Measurements from ENCODE around the gene BCL11B.

The BCL11B gene

GRCh38 chr14:99271951-99272631 is at the start of gene BCL11B:
TSS of gene BCL11B (minus strand) at chr14:99272197. CDS start at chr14:99271218, 979 bp downstream.
- peak; percentile 34 for DNase-seq

GRCh38 chr14:99321236-99321925 is 49.4 kb upstream of the BCL11B start:
- no peak for DNase-seq

GRCh38 chr14:99320621-99321235 is 48.7 kb upstream of the BCL11B start:
- DNase-seq: no peak

- DNase-seq: peak; percentile 52
Observed at GRCh38 chr14:99320105-99320572, 48.1 kb upstream of the BCL11B start.

GRCh38 chr14:99318959-99319295 is 46.9 kb upstream of the BCL11B start:
- DNase-seq: no peak

- no peak for DNase-seq
Observed at GRCh38 chr14:99318091-99318958, 46.3 kb upstream of the BCL11B start.

GRCh38 chr14:99317231-99318090 is 45.5 kb upstream of the BCL11B start:
- no peak for DNase-seq

GRCh38 chr14:99316281-99317163 is 44.5 kb upstream of the BCL11B start:
- DNase-seq: no peak

- DNase-seq: no peak
Observed at GRCh38 chr14:99315197-99315596, 43.2 kb upstream of the BCL11B start.

GRCh38 chr14:99314623-99315022 is 42.6 kb upstream of the BCL11B start:
- DNase-seq: no peak

GRCh38 chr14:99313234-99313633 is 41.2 kb upstream of the BCL11B start:
- DNase-seq: no peak

GRCh38 chr14:99312106-99312505 is 40.1 kb upstream of the BCL11B start:
- no peak for DNase-seq

- DNase-seq: no peak
Observed at GRCh38 chr14:99309220-99309766, 37.3 kb upstream of the BCL11B start.

- no peak for DNase-seq
Observed at GRCh38 chr14:99304208-99304607, 32.2 kb upstream of the BCL11B start.

GRCh38 chr14:99300190-99300589 is 28.2 kb upstream of the BCL11B start:
- DNase-seq: no peak

- DNase-seq: no peak
Observed at GRCh38 chr14:99296517-99296916, 24.5 kb upstream of the BCL11B start.

GRCh38 chr14:99289394-99290189 is 17.6 kb upstream of the BCL11B start:
- DNase-seq: no peak

- DNase-seq: no peak
Observed at GRCh38 chr14:99288948-99289347, 17.0 kb upstream of the BCL11B start.

- DNase-seq: no peak
Observed at GRCh38 chr14:99287269-99287942, 15.4 kb upstream of the BCL11B start.

Data from NCI-H774 (cell line).